ENCODE measurements around the gene GADD45G.

GADD45G gene

DNA sequence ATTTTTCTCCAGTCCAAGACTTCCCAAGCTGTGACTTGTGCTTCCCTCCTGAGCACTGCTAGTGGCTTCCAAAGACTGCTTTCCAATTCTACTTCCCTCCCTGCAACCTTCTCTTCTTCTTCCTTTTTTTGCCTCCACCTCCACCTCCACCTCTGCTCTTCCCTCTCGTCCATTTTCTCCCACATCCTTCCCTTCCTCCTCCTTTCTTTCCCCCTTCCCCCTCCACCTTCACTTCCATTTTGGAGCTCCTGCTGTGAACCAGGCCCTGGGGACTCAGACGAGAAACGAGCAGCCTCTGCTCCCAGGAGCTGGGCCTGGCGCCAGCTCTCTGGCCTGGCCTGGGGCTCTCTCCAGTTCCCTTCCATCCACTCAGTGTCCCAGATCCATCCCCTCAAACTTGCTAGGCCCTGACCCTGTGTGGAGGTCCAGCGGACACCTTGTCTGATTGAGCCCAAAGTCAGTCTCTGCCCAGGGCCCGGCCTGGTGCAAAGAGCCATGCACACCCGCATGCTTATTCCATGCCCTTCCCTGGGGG lies 5.6 kb downstream of the GADD45G start:
- DNase-seq = no peak

- no peak for DNase-seq
These were observed 6.6 kb downstream of the GADD45G start for GRCh38 chr9:89611425-89611824.

GRCh38 chr9:89612566-89613278 lies 7.9 kb downstream of the GADD45G start:
- no peak for DNase-seq

- no peak for DNase-seq
These were observed 9.4 kb downstream of the GADD45G start for GRCh38 chr9:89613912-89614892.

GRCh38 chr9:89615661-89616060 lies 10.8 kb downstream of the GADD45G start:
- no peak for DNase-seq

DNA sequence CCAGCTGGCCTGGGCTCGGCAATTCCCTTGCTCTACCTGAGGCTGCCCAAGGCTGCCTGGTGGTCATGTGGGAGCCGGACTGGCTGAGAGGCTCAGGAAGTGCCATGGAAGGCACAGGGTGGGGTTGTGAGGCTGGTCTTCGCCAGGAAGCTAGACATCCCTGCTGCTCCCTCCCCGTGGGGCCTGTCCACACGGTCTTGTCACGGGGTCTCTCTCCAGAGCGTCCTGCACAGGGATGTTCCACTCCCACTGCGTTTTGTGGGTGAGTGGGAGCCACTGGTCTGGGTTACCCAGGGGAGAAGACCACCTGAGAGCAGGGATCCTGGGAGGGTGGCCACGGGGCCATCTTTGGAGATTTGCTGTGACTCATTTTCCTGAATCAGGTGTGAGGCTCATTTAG lies 11.6 kb downstream of the GADD45G start:
- DNase-seq = no peak

- DNase-seq = no peak
These were observed 13.2 kb downstream of the GADD45G start for GRCh38 chr9:89617978-89618377.

GRCh38 chr9:89619019-89619418 lies 14.2 kb downstream of the GADD45G start:
- no peak for DNase-seq

- DNase-seq = no peak
These were observed 14.8 kb downstream of the GADD45G start for GRCh38 chr9:89619424-89620138.

DNA sequence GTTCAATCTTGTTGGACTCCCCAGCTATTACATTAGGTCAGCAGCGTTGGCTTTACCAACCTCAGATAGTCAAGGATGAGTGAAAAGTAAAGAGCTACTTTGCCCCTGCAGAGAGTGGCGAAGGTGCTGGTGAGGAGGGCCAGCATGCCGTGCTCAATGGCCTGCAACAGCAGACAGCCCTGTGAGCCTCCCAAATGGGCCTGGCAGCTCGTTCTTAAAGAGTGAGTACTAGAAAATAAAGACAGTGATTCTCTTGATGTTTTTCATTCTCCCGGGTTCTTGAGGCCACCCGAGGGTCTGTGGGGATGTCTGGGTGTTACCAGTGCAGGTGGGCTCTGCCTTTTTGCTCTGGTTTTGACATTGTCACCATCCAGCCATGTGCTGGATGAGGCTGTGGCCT lies 16.2 kb downstream of the GADD45G start:
- DNase-seq = no peak

DNA sequence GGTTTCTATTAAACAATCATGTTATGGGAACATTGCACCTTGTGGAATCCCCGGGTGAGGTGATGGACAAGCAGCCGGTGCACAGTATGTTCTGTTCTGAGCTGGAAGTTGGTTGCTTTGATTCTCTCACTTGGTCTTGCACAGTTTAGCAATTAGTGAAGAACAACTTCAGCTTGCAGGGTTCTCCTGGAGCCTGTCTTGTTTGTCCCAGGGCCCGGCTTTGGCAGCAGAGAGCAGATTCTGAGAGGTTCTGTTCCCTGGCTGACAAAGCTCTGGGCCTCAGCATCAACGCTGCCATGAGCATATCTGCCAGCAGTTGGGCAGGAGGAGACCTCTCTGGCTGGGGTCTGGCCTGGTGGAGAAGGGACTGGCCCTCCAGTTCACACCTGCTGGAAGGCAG lies 16.9 kb downstream of the GADD45G start:
- no peak for DNase-seq

DNA sequence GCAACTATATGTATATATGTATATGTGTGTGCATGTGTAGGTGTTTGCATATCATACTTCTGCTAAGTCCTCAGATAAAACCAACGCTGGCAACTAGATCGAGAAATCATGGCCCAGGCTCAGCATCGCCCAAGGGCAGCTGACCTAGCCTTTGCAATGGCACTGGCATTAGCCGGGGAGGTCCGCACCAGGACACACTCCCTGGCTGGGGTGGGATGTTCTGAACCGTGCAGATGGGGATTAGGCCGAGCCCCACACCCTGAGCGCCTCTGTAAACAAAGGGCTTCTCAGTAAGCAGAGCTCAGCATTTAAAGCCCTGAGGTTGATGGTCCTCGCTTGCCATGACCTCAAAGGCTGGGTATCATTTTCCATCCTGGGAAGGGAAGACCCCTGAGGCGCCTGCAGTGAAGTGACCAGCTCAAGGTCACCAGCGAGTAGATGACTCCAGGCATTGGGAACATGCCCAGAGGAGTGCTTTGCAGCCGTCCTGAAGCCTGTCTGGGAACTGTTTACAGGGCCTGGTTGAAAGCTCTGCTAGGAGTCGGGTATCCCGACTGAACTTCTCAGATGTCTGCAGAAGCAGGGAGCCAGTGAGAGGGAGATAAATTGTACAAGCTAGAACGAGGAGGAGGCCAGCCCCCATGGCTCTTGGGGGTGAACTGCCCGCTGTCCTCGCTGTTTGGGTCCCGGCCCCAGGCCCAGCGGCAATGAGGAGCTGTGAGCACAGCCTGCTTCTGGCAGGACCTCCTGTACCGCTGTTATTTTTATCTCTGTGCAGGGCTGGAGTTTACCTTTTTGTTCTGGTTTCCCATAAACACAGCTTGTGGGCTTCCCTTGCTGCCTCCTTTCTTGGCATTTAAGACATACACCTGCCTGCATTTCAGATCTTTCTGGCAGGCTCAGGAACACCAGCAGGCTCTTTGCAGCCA lies 18.4 kb downstream of the GADD45G start:
- DNase-seq = no peak

GRCh38 chr9:89623925-89624420 lies 19.2 kb downstream of the GADD45G start:
- no peak for DNase-seq

GRCh38 chr9:89625721-89626687 lies 21.2 kb downstream of the GADD45G start:
- no peak for DNase-seq

GRCh38 chr9:89626741-89627265 lies 22.0 kb downstream of the GADD45G start:
- no peak for DNase-seq

DNA sequence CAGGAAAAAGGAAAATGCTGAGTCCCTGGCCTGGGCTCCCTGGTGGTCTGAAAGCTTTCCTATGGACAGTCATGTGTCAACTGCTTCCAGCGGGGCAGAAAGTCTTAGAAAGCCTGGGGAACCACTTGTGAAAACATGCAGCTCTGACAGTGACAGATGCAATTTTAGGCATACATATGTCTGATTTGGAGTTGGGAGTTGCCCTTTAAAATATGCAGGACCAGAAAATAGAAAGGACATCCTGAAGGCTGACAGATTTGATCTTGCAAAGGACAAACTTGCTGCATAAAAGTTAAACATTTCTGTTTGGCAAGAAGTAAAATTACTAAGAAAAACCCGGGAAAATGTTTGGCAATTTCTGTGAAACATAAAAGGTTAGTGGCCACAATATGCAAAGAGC lies 23.8 kb downstream of the GADD45G start:
- DNase-seq = no peak

DNA sequence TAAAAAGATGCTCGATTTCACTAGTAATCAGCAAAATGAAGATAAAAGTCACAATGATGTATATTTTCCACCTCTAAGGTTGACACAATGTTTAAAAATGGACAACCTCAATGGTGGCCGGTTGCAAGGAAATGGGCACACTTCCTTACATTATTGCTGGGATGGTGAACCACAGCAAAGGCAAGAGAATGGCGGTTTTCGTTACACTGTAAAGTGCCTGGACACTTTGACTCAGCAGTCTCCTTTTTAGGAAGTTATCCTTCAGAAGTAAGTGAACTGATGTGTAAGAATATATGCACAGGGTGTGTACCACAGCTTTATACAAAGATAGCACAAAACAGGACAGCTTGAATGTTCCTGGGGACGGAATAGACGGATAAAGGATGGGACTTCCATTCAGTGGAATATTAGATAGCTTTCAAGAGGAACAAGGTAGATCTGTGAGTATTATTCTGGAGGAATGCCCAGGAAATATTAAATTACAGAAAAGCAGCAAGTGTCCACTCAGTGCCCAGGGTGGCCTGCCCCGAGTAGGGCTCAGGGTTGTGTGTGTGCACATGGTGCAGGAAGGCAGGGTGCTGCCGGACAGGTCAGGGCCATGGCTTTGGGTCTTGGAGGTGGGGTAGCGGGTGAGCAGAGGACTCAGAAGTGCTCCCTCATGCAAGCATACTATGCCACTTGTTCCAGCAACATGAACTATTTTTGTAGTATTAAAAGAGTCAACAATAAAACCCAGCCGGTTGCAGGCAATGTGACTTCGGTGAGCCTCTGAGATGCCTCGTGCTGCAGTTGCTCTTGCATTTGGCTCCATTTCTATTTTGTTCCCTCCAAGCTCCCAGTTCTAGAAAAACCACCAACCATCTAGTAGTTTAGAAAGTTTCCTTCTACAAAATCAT lies 24.5 kb downstream of the GADD45G start:
- DNase-seq = no peak

DNA sequence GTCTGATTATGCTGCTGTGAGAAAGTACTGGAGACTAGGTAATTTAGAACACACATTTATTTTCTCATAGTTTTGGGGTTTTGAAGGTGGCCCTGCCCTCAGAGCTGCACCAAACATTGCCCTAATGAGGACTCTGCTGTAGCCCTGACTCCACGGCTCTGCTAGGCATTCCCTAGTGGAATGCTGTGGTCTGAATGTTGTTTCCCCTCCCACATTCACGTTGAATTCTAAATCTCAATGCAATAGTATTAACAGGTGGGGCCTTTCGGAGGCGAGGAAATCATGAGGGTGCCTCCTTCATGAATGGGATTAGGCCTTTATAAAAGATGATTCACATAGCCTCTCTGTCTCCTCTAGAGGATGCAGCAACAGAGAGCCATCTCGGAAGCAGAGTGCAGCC lies 25.7 kb downstream of the GADD45G start:
- DNase-seq = no peak

GRCh38 chr9:89631384-89631783 lies 26.6 kb downstream of the GADD45G start:
- no peak for DNase-seq

Measured in NCI-H748 treated with DMSO at 0.1 percent for 48 hours (cell line).